ENCODE data around the gene MRPS14. TPM values are rescaled to one million over a fixed set of nuclear protein-coding genes. Genes with fewer than 3 reads are reported as not detected.
A peak's percentile ranks its signal among the peaks of the same experiment; 100 is the strongest.

Gene MRPS14
- total and polyA plus RNA-seq, 2 donors (not counting 1 experiment from before 2014, with no cell fraction given) = 31.6 to 39.5 TPM

GRCh38 chr1:174991473-174991872 lies 31.8 kb downstream of the MRPS14 start:
- peaks cover 2% of the 10 kb centered on the region for H3K4me1 ChIP-seq (ENCODE audit: control insufficient read depth, extremely low read depth, insufficient read depth, low read length)
- no peaks in the 10 kb centered on the region for H3K27me3 ChIP-seq (ENCODE audit: control insufficient read depth, insufficient read depth, low read length)
- H2AFZ ChIP-seq (ENCODE audit: low read length) = no peak overlapping the region
- TF ChIP-seq CTCF (conservative IDR thresholded peaks at IDR 0.05 in 1 of 2, IDR thresholded peaks at IDR 0.05 in 1 of 2; ENCODE audit: low read depth in 1 of 2, low read length in 2 of 2) (no peak), EZH2 (IDR thresholded peaks at IDR 0.05; ENCODE audit: low read length, missing control alignments) (no peak)
- peak in 1 of 2 donors; percentile 39 for DNase-seq (ENCODE audit: low read depth in 2 of 2)
- no peak overlapping the region for H3K27ac ChIP-seq (ENCODE audit: insufficient read depth, low read length)
- no peaks in the 10 kb centered on the region for H3K9me3 ChIP-seq (ENCODE audit: control insufficient read depth, insufficient read depth, low read depth, low read length)
- H3K4me2 ChIP-seq (ENCODE audit: extremely low read depth, insufficient read depth, low read length) = no peak overlapping the region
- no peaks in the 10 kb centered on the region for H3K79me2 ChIP-seq (ENCODE audit: control insufficient read depth, insufficient read depth, low read length)
- no peak overlapping the region for H3K4me3 ChIP-seq (replicated peaks in 1 of 4; ENCODE audit: control extremely low read depth in 1 of 4, insufficient read depth in 1 of 4, low read depth in 3 of 4, low read length in 4 of 4)
- no peak overlapping the region for H3K9ac ChIP-seq (ENCODE audit: insufficient read depth, low read length)
- no peaks in the 10 kb centered on the region for H4K20me1 ChIP-seq (ENCODE audit: control insufficient read depth, extremely low read depth, insufficient read depth, low read length)
- H3K36me3 ChIP-seq (ENCODE audit: control insufficient read depth, insufficient read depth, low read length) = no peaks in the 10 kb centered on the region

- DNase-seq (ENCODE audit: low read depth in 2 of 2) = peak in 1 of 2 donors; percentile 76
- Histone ChIP-seq H3K4me1 (ENCODE audit: control insufficient read depth, extremely low read depth, insufficient read depth, low read length) (no peaks in the 10 kb centered on the region), H3K27me3 (ENCODE audit: control insufficient read depth, insufficient read depth, low read length) (no peaks in the 10 kb centered on the region), H4K20me1 (ENCODE audit: control insufficient read depth, extremely low read depth, insufficient read depth, low read length) (no peaks in the 10 kb centered on the region), H3K27ac (ENCODE audit: insufficient read depth, low read length) (peak overlapping the region; percentile 73), H3K9me3 (ENCODE audit: control insufficient read depth, insufficient read depth, low read depth, low read length) (no peaks in the 10 kb centered on the region), H3K4me3 (replicated peaks in 1 of 4; ENCODE audit: control extremely low read depth in 1 of 4, insufficient read depth in 1 of 4, low read depth in 3 of 4, low read length in 4 of 4) (peak overlapping the region; percentile 49 to 88 (median 58)), H3K79me2 (ENCODE audit: control insufficient read depth, insufficient read depth, low read length) (no peaks in the 10 kb centered on the region), H2AFZ (ENCODE audit: low read length) (peak overlapping the region; percentile 80), H3K4me2 (ENCODE audit: extremely low read depth, insufficient read depth, low read length) (peak overlapping the region; percentile 85), H3K36me3 (ENCODE audit: control insufficient read depth, insufficient read depth, low read length) (no peaks in the 10 kb centered on the region), H3K9ac (ENCODE audit: insufficient read depth, low read length) (peak overlapping the region; percentile 33)
- TF ChIP-seq EZH2 (IDR thresholded peaks at IDR 0.05; ENCODE audit: low read length, missing control alignments) (no peak), CTCF (conservative IDR thresholded peaks at IDR 0.05 in 1 of 2, IDR thresholded peaks at IDR 0.05 in 1 of 2; ENCODE audit: low read depth in 1 of 2, low read length in 2 of 2) (no peak)
Measured at GRCh38 chr1:174990382-174990999, 32.7 kb downstream of the MRPS14 start.

DNA sequence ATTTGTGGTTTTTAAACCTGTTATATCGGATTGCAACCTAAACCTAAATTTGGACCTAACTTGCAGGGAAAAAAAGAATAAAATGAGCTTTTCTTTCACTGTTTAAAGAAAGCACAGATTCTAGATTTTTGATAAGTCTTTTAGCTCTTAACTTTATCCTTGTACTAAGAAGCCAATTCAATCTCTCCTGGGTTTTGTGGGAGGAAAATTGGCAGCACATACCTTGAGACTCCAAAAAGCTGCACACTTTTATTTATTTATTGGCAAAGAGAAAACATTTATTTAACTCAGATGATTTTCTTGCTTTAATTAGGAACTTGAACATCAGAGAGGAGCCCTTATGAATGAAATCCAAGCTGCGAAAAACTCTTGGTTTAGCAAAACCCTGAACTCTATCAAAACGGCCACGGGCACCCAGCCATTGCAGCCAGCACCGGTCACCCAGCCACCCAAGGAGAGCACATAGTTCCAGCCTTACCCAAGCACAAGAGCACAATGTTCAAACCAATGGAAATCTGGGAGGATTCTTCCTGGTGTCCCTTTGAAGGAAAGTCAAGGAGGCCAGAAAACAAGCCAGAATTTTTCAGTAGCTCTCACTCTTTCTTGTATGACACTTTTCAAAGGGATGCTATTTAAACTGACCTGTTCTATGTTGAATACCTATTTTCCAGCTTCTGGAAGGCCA lies 33.5 kb downstream of the MRPS14 start:
- H4K20me1 ChIP-seq (ENCODE audit: control insufficient read depth, extremely low read depth, insufficient read depth, low read length) = no peaks in the 10 kb centered on the region
- H3K4me3 ChIP-seq (replicated peaks in 1 of 4; ENCODE audit: control extremely low read depth in 1 of 4, insufficient read depth in 1 of 4, low read depth in 3 of 4, low read length in 4 of 4) = peak overlapping the region in 2 of 4 experiments; percentile 56 to 61
- H3K9me3 ChIP-seq (ENCODE audit: control insufficient read depth, insufficient read depth, low read depth, low read length) = no peaks in the 10 kb centered on the region
- DNase-seq (ENCODE audit: low read depth in 2 of 2) = no peak
- H3K79me2 ChIP-seq (ENCODE audit: control insufficient read depth, insufficient read depth, low read length) = no peaks in the 10 kb centered on the region
- peak overlapping the region; percentile 32 for H3K9ac ChIP-seq (ENCODE audit: insufficient read depth, low read length)
- H3K27ac ChIP-seq (ENCODE audit: insufficient read depth, low read length) = peak overlapping the region; percentile 73
- H3K4me2 ChIP-seq (ENCODE audit: extremely low read depth, insufficient read depth, low read length) = peak overlapping the region; percentile 85
- H2AFZ ChIP-seq (ENCODE audit: low read length) = peak overlapping the region; percentile 57
- TF ChIP-seq CTCF (conservative IDR thresholded peaks at IDR 0.05 in 1 of 2, IDR thresholded peaks at IDR 0.05 in 1 of 2; ENCODE audit: low read depth in 1 of 2, low read length in 2 of 2) = no peak
- TF ChIP-seq EZH2 (IDR thresholded peaks at IDR 0.05; ENCODE audit: low read length, missing control alignments) = no peak
- H3K4me1 ChIP-seq (ENCODE audit: control insufficient read depth, extremely low read depth, insufficient read depth, low read length) = no peaks in the 10 kb centered on the region
- no peaks in the 10 kb centered on the region for H3K27me3 ChIP-seq (ENCODE audit: control insufficient read depth, insufficient read depth, low read length)
- H3K36me3 ChIP-seq (ENCODE audit: control insufficient read depth, insufficient read depth, low read length) = no peaks in the 10 kb centered on the region
